ENCODE measurements around the gene STK17B.

STK17B gene

DNA sequence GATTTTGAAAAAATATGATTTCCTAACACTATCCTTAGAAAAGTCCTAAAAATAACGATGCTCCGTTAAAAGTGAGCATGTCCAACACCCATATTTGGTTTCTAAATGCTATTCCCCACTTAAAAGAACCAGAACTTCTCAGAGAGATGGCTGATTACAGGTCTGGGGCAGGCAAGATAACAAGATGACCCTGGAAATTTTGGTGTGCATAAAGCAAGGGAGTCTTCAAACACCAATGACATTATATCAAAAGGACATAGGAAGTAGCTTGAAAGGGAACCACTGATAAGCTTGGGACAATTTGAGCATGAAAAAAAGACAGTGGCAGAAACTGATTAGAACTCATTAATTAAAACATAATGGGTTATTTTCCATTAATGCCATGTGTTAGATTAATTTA lies 17.9 kb downstream of the STK17B start:
- DNase-seq = no peak

GRCh38 chr2:196149948-196150347 lies 21.4 kb downstream of the STK17B start:
- no peak for DNase-seq

- DNase-seq = no peak
Measured at GRCh38 chr2:196148736-196149135, 22.6 kb downstream of the STK17B start.

GRCh38 chr2:196145256-196145655 lies 26.1 kb downstream of the STK17B start:
- no peak for DNase-seq

DNA sequence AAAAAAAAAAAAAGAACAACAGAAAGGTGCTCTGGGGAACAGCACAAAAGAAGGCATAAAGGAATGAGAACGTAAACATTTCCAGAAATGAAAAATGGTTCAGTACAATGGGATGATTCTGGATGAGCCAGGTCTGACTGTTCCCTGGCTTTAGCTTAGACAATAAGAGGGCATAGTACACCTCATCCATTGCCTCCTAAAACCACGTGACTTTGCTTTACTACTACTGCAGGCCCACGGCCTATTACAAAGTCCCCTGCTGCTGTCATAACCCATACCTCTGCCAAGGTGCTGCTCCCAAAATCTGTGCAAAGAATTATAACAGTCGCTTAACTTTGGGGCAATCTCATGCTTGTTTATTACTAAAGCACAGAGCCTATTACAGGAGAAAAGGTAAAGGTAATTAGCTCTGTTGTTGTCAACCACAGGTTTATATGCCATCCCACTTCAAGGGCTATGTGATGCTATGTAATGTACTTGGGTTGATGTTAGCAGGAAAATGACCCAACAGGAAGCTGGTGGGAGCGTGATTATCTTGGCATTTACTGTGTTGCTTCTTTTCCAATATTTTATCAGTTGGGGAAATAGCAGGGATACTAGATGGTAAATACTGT lies 26.8 kb downstream of the STK17B start:
- no peak for DNase-seq

- no peak for DNase-seq
Measured at GRCh38 chr2:196143730-196144131, 27.6 kb downstream of the STK17B start.

GRCh38 chr2:196142825-196143224 lies 28.6 kb downstream of the STK17B start:
- DNase-seq = no peak

DNA sequence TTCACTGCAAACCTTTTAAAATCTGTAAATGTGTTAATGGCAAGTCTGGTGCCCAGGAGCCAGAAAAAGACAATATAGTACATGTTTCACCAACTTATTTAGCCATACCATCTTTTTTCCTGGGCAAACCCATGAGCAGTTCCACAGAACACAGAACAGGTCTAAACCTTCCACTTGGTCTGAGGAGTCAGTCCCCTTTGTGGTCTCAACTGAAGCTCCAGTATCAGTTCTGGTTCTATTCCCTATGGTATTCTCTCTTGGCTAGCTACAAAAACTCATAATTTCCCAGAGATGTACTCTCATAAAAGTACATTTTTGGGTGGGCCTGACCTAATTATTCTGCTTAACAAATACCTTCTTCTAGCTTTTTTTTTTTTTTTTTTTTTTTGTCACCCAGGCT lies 31.2 kb downstream of the STK17B start:
- DNase-seq = no peak

GRCh38 chr2:196137271-196137670 lies 34.1 kb downstream of the STK17B start:
- no peak for DNase-seq

DNA sequence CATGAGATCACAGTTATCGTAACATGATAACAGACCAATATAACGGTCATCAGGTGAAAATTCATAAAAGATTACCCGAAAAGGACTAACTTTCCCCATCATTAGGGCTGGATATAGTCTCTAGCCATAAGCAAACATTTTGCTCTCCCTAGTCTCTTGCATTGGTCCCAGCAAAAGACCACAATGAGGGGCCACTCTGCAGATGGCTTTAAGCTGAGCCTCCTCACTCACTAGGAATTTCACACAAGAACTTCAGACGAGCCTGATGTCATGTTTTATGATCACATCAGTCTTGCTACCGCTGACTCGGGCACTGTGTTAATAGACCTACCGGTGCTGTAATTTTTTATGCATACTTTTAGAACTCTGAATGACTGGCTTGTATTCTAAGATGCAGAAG lies 35.2 kb downstream of the STK17B start:
- no peak for DNase-seq

GRCh38 chr2:196131949-196132925 lies 39.1 kb downstream of the STK17B start:
- peak; percentile 34 for DNase-seq

DNA sequence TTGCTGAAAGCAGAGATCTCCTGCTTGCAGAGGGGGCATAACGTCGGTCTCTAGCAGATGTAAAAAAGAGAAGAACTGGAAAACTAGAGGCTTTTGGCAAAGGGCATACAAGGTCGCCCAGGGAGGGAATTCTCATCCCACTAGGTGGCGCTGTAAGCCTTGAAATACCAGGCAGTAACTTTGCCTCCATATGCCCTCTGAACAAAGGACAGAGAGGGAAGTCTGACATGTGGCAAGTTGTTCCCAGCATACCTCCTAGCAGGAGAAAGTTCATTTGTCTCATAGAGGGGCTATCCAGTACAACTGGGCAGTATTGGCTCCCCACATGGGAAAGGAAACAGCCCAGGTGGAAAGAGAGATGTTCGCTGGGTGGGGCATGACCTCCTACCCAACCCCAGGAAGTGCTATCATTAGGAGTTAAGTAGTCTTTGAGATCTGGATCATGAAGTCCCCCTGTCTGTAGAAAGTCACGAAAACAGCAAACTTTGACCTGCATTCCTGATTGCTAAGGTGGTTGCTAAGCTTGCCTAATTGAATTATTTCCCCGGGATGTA lies 39.9 kb downstream of the STK17B start:
- DNase-seq = peak; percentile 55

DNA sequence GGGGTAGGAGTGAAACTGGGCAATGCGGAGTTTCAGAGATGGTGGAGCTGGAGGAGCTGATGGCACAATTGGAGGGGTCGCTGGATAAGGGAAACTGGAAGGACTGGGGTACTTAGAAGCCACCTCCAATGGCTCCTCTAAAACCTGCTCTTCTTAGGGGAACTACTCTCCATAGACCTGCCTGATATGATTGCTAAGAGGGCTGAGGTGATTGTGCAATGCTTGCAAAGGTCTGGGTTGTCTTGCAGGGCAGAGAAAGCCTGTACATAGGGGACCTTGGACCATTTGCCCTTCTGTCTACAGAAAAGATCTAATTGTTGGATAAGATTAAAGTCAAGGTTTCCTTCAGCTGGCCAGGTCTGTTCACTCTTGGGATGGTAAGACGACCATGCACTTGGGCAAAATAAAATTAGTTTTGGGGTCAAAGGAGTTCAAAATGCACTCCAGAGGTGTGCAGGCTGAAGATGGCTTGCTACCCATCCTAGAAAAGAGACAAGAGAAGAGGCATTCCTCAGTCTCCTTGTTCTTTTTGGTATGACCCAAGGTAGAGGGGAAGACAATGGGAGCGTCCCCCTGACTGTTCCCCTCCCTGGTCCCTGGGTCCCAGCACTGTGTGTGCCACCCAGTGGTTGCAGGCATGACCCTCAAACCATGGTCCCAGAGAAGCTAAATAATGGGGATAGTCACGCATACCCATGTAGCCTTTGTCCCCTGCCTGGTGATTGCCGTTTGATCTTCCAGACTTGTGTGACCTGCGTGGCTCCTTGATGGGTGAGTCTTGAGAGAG lies 41.1 kb downstream of the STK17B start:
- no peak for DNase-seq

DNA sequence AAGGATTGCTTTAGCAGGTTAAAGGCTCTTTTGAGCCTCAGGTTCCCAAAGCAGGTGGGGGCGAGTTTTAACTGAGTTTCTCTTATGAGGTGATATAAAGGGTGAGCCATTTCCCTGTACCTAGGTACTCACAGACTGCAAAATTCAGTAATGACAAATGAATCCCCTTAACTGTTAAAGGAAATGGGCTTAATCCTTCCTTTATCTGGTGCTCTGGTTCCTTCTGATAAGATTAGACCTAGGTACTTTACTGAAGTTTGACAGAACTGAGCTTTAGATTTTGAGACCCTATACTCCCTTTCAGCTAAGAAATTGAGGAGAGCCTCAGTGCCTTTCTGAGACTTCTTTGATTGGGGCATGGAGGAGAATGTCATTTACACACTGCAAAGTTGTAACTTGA lies 42.6 kb downstream of the STK17B start:
- no peak for DNase-seq

GRCh38 chr2:196125596-196125995 lies 45.8 kb downstream of the STK17B start:
- DNase-seq = no peak

GRCh38 chr2:196123679-196124373 lies 47.6 kb downstream of the STK17B start:
- DNase-seq = no peak

DNA sequence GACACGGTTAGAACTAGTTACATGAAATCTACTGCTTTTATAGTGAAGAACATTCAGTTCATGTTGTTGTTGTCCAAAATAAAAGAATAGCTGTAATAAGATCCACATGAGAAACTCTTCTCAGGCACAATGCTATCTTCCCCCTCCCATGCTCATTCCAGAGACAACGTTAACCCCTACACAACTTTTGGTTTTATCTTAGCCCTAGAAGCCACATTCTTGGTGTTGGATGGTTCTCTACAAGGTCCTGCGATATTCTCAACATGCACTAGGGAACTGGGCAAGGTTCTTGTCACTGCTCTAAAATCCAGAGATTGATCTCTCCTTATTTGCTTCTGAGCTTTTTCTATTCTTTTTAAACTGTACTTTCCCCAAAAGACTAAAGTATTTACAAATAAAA lies 51.5 kb downstream of the STK17B start:
- DNase-seq = no peak

- no peak for DNase-seq
Measured at GRCh38 chr2:196117214-196117705, 54.1 kb downstream of the STK17B start.

- no peak for DNase-seq
Measured at GRCh38 chr2:196113061-196113974, 58.1 kb downstream of the STK17B start.

DNA sequence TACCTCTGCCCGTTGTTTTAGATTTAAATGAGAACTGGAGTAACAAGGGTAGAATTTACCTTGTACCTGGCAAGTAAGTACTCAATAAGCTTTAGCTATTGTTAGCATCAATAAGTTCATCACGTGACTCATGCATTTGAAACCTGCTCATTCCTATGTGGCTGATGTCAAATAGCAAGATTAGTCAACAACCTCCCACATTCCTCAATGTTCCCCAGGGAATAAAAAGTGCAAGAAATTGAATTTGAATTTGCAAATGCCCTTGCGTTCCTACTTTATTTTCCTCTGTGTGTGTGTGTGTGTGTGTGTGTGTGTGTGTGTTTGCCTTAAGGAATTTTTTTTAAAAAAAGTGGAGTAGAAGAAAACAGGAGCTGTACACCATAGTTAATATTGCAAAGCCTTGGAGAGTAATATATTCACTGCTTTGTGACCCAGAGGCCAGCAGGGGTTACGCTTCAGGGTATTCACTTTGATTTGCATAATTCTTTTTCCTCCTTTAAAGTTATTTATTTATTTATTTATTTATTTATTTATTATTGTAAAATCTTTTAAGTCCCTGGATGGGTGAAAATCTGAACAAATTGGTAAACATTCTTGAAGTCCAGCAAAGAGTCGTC lies 58.9 kb downstream of the STK17B start:
- DNase-seq = no peak

GRCh38 chr2:196108604-196109003 lies 62.8 kb downstream of the STK17B start:
- no peak for DNase-seq

Measured in stimulated activated CD4-positive, alpha-beta T cell treated with anti-CD3 and anti-CD28 coated beads, Interleukin-12 subunit alpha, Interleukin-12 subunit beta, amount 100 ng/mL, for 4 hours (primary cell).